GM12892 (cell line): ENCODE results near the gene PTPRK.

Experiments used
- DNase-seq: peaks from one replicate; pipeline ENCODE4 v3.0.0; 2011; ENCODE audit not compliant: insufficient read length
- FAIRE-seq: peaks from 2 replicates; lab custom pipeline; 2011; peaks lifted over from hg19 to GRCh38; lab: Jason Lieb, UNC
- POLR2A ChIP-seq: IDR thresholded peaks from 2 replicates; pipeline ENCODE4 v1.6.1; 2011; ENCODE audit warnings: low read depth, low read length, control low read depth
- POLR2AphosphoS5 ChIP-seq: IDR thresholded peaks from 2 replicates; pipeline ENCODE4 v1.6.1; 2011; ENCODE audit warnings: low read depth, low read length, control low read depth
- TAF1 ChIP-seq: IDR thresholded peaks from 2 replicates; pipeline ENCODE4 v1.6.1; 2011; ENCODE audit warnings: low read depth, mild to moderate bottlenecking, control low read depth, low read length, borderline replicate concordance

The PTPRK gene

GRCh38 chr6:128479991-128480390, 40.4 kb downstream of the PTPRK start:
- TF ChIP-seq POLR2AphosphoS5 (no peak), TAF1 (no peak), POLR2A (no peak)
- no peak for FAIRE-seq
- no peak for DNase-seq

- DNase-seq: no peak
- FAIRE-seq: no peak
- TF ChIP-seq POLR2A: no peak
- no peak for TF ChIP-seq TAF1
- TF ChIP-seq POLR2AphosphoS5: no peak
Observed at GRCh38 chr6:128479048-128479666, 41.2 kb downstream of the PTPRK start.

- no peak for FAIRE-seq
Observed at GRCh38 chr6:128478230-128479047, 42.0 kb downstream of the PTPRK start.

GRCh38 chr6:128474933-128475332, 45.5 kb downstream of the PTPRK start:
- TF ChIP-seq POLR2A: no peak
- no peak for TF ChIP-seq TAF1
- no peak for TF ChIP-seq POLR2AphosphoS5
- FAIRE-seq (no peak), DNase-seq (no peak)

More at GRCh38 chr6:128478230-128479047, 42.0 kb downstream of the PTPRK start:
- TF ChIP-seq TAF1 (no peak), POLR2AphosphoS5 (no peak), POLR2A (no peak)
- DNase-seq: no peak

GRCh38 chr6:128474481-128474880, 45.9 kb downstream of the PTPRK start:
- no peak for FAIRE-seq
- TF ChIP-seq POLR2AphosphoS5 (no peak), POLR2A (no peak), TAF1 (no peak)
- DNase-seq: no peak

- no peak for TF ChIP-seq POLR2AphosphoS5
- no peak for TF ChIP-seq POLR2A
- no peak for TF ChIP-seq TAF1
- DNase-seq (no peak), FAIRE-seq (no peak)
Observed at GRCh38 chr6:128471907-128472306, 48.5 kb downstream of the PTPRK start.

- FAIRE-seq: no peak
Observed at GRCh38 chr6:128465368-128466343, 54.7 kb downstream of the PTPRK start.

GRCh38 chr6:128464790-128465189, 55.6 kb downstream of the PTPRK start:
- no peak for FAIRE-seq
- DNase-seq: no peak
- TF ChIP-seq POLR2AphosphoS5: no peak

More at GRCh38 chr6:128465368-128466343, 54.7 kb downstream of the PTPRK start:
- no peak for DNase-seq
- TF ChIP-seq TAF1 (no peak), POLR2A (no peak), POLR2AphosphoS5 (no peak)

- FAIRE-seq (no peak), DNase-seq (no peak)
- no peak for TF ChIP-seq TAF1
- no peak for TF ChIP-seq POLR2AphosphoS5
- TF ChIP-seq POLR2A: no peak
Observed at GRCh38 chr6:128463942-128464341, 56.5 kb downstream of the PTPRK start.

- DNase-seq (no peak), FAIRE-seq (no peak)
- no peak for TF ChIP-seq TAF1
- TF ChIP-seq POLR2A: no peak
- TF ChIP-seq POLR2AphosphoS5: no peak
Observed at GRCh38 chr6:128461501-128461900, 58.9 kb downstream of the PTPRK start.
